Measurements from ENCODE around the gene MYO3B. TPM values are rescaled to one million over a fixed set of nuclear protein-coding genes. Genes with fewer than 3 reads are reported as not detected.
"Not testable (repeated sequence)": the region's sequence is repeated elsewhere in the genome, so short reads cannot be mapped to it uniquely, and the experiment has no call there.

The MYO3B gene
- total RNA-seq, 1 donor from 2014 or later = not detected

GRCh38 chr2:170468557-170468956 is 290.6 kb downstream of the MYO3B start:
- Mint-ChIP-seq H3K27ac (ENCODE audit: unreplicated experiment) (no peak overlapping the region), H3K27me3 (ENCODE audit: low read depth) (no peaks in the 10 kb centered on the region), H3K9me3 (ENCODE audit: low read depth) (peaks cover 6% of the 10 kb centered on the region), H3K4me3 (ENCODE audit: unreplicated experiment) (no peak overlapping the region), H3K36me3 (ENCODE audit: low read depth) (no peaks in the 10 kb centered on the region), H3K4me1 (ENCODE audit: low read depth) (peaks cover 17% of the 10 kb centered on the region)
- no peak for TF ChIP-seq CTCF (IDR thresholded peaks at IDR 0.05)
- no peak for DNase-seq (ENCODE audit: low spot score)

GRCh38 chr2:170472498-170472897 is 294.6 kb downstream of the MYO3B start:
- not testable (repeated sequence) for H3K4me1 Mint-ChIP-seq (ENCODE audit: low read depth); H3K4me3 Mint-ChIP-seq (ENCODE audit: unreplicated experiment); H3K27ac Mint-ChIP-seq (ENCODE audit: unreplicated experiment); H3K9me3 Mint-ChIP-seq (ENCODE audit: low read depth); DNase-seq (ENCODE audit: low spot score); H3K36me3 Mint-ChIP-seq (ENCODE audit: low read depth); H3K27me3 Mint-ChIP-seq (ENCODE audit: low read depth)

GRCh38 chr2:170475878-170476277 is 297.9 kb downstream of the MYO3B start:
- Mint-ChIP-seq H3K27ac (ENCODE audit: unreplicated experiment) (no peak overlapping the region), H3K4me3 (ENCODE audit: unreplicated experiment) (no peak overlapping the region), H3K9me3 (ENCODE audit: low read depth) (peaks cover under 1% of the 10 kb centered on the region), H3K27me3 (ENCODE audit: low read depth) (peaks cover 3% of the 10 kb centered on the region), H3K4me1 (ENCODE audit: low read depth) (no peaks in the 10 kb centered on the region), H3K36me3 (ENCODE audit: low read depth) (no peaks in the 10 kb centered on the region)
- TF ChIP-seq CTCF (IDR thresholded peaks at IDR 0.05) = no peak
- DNase-seq (ENCODE audit: low spot score) = no peak

- H3K36me3 Mint-ChIP-seq (ENCODE audit: low read depth) = no peaks in the 10 kb centered on the region
- H3K27ac Mint-ChIP-seq (ENCODE audit: unreplicated experiment) = no peak overlapping the region
- H3K4me3 Mint-ChIP-seq (ENCODE audit: unreplicated experiment) = no peak overlapping the region
- no peak for TF ChIP-seq CTCF (IDR thresholded peaks at IDR 0.05)
- no peak for DNase-seq (ENCODE audit: low spot score)
- H3K9me3 Mint-ChIP-seq (ENCODE audit: low read depth) = no peaks in the 10 kb centered on the region
- H3K4me1 Mint-ChIP-seq (ENCODE audit: low read depth) = no peaks in the 10 kb centered on the region
- H3K27me3 Mint-ChIP-seq (ENCODE audit: low read depth) = peaks cover 6% of the 10 kb centered on the region
Observed at GRCh38 chr2:170477630-170478029, 299.7 kb downstream of the MYO3B start.

- H3K27ac Mint-ChIP-seq (ENCODE audit: unreplicated experiment) = no peak overlapping the region
- H3K4me3 Mint-ChIP-seq (ENCODE audit: unreplicated experiment) = no peak overlapping the region
- no peak for TF ChIP-seq CTCF (IDR thresholded peaks at IDR 0.05)
- H3K36me3 Mint-ChIP-seq (ENCODE audit: low read depth) = no peaks in the 10 kb centered on the region
- H3K27me3 Mint-ChIP-seq (ENCODE audit: low read depth) = peaks cover 4% of the 10 kb centered on the region
- H3K4me1 Mint-ChIP-seq (ENCODE audit: low read depth) = no peaks in the 10 kb centered on the region
- no peak for DNase-seq (ENCODE audit: low spot score)
- H3K9me3 Mint-ChIP-seq (ENCODE audit: low read depth) = no peaks in the 10 kb centered on the region
Observed at GRCh38 chr2:170481201-170481600, 303.3 kb downstream of the MYO3B start.

- no peak for TF ChIP-seq CTCF (IDR thresholded peaks at IDR 0.05)
- no peaks in the 10 kb centered on the region for H3K9me3 Mint-ChIP-seq (ENCODE audit: low read depth)
- H3K36me3 Mint-ChIP-seq (ENCODE audit: low read depth) = no peaks in the 10 kb centered on the region
- no peak overlapping the region for H3K4me3 Mint-ChIP-seq (ENCODE audit: unreplicated experiment)
- no peak for DNase-seq (ENCODE audit: low spot score)
- no peak overlapping the region for H3K27ac Mint-ChIP-seq (ENCODE audit: unreplicated experiment)
- no peaks in the 10 kb centered on the region for H3K4me1 Mint-ChIP-seq (ENCODE audit: low read depth)
- H3K27me3 Mint-ChIP-seq (ENCODE audit: low read depth) = peaks cover 3% of the 10 kb centered on the region
Observed at GRCh38 chr2:170484552-170484951, 306.6 kb downstream of the MYO3B start.

All from chondrocyte (in vitro differentiated cells).